Smooth muscle cell (in vitro differentiated cells): Measurements from ENCODE around the gene LAPTM5. TPM values are rescaled to one million over a fixed set of nuclear protein-coding genes. Genes with fewer than 3 reads are reported as not detected.

Experiments used
- DNase-seq: peaks from one replicate; lab custom pipeline; 2025; ENCODE audit not compliant: unreplicated experiment; lab: John Stamatoyannopoulos, UW
- H2AFZ ChIP-seq: fragments of 200-600 bp; sonication (generic); 2 replicates; pipeline ENCODE4 v1.6.0; 2016; ENCODE audit warnings: antibody characterized with exemption, low read depth, mild to moderate bottlenecking
- H3F3A ChIP-seq: fragments of 200-600 bp; sonication (generic); 2 replicates; pipeline ENCODE4 v1.6.0; 2017; ENCODE audit warnings: antibody characterized with exemption, low read depth
- H3K27ac ChIP-seq: fragments of 200-600 bp; sonication (generic); 2 replicates; pipeline ENCODE4 v1.5.1; 2016; ENCODE audit warnings: low read depth, mild to moderate bottlenecking
- H3K27me3 ChIP-seq: fragments of 200-600 bp; sonication (generic); 2 replicates; pipeline ENCODE4 v1.6.1; 2016; ENCODE audit warnings: low read depth, mild to moderate bottlenecking
- H3K36me3 ChIP-seq: fragments of 200-600 bp; sonication (generic); 2 replicates; pipeline ENCODE4 v1.5.1; 2016; ENCODE audit warnings: low read depth
- H3K4me1 ChIP-seq: fragments of 200-600 bp; sonication (generic); 2 replicates; pipeline ENCODE4 v1.5.1; 2016; ENCODE audit warnings: low read depth
- H3K4me2 ChIP-seq: fragments of 200-600 bp; sonication (generic); 2 replicates; pipeline ENCODE4 v1.6.0; 2016; ENCODE audit warnings: mild to moderate bottlenecking
- H3K4me3 ChIP-seq: fragments of 200-600 bp; sonication (generic); 2 replicates; pipeline ENCODE4 v1.5.1; 2016; ENCODE audit warnings: mild to moderate bottlenecking
- H3K79me2 ChIP-seq: fragments of 200-600 bp; sonication (generic); 2 replicates; pipeline ENCODE4 v1.6.0; 2016; ENCODE audit warnings: low read depth, mild to moderate bottlenecking
- H3K9ac ChIP-seq: fragments of 200-600 bp; sonication (generic); 2 replicates; pipeline ENCODE4 v1.6.0; 2016; ENCODE audit warnings: low read depth
- H3K9me3 ChIP-seq: fragments of 200-600 bp; sonication (generic); replicated peaks from 2 replicates; pipeline ENCODE4 v1.5.1; 2016; ENCODE audit warnings: low read depth
- H4K20me1 ChIP-seq: fragments of 200-600 bp; sonication (generic); 2 replicates; pipeline ENCODE4 v1.6.0; 2016; ENCODE audit warnings: low read depth
- CTCF ChIP-seq: fragments of 200-600 bp; sonication (generic); IDR thresholded peaks from 2 replicates; pipeline ENCODE4 v1.5.1; 2017; ENCODE audit warnings: borderline replicate concordance, mild to moderate bottlenecking, antibody characterized with exemption; ENCODE audit not compliant: insufficient read depth, poor library complexity, severe bottlenecking
- WGBS: methylation state at CpG from one replicate; pipeline ENCODE4 v1.1.7; 2016; ENCODE audit warnings: low lambda C conversion rate; 5-methylcytosine and 5-hydroxymethylcytosine counted together
- polyA plus RNA-seq: library from polyadenylated mRNA; unstranded; fragments of >200 nt; fragmentation: Nextera tagmentation; extraction: Ambion mirVana; gene quantifications from 2 replicates; pipeline ENCODE4 v1.2.1, GENCODE V29; 2016
- total RNA-seq: library from RNA; depleted of rRNA; stranded (reverse); fragments of >200 nt; gene quantifications from 2 replicates; pipeline ENCODE4 v1.2.3, GENCODE V29; 2014

The LAPTM5 gene
- total and polyA plus RNA-seq, 2 experiments from 2014 or later = 0.63 to 1.4 TPM

- Histone ChIP-seq H2AFZ (no peak overlapping the region), H3K36me3 (no peaks in the 10 kb centered on the region), H4K20me1 (no peaks in the 10 kb centered on the region), H3K9ac (no peak overlapping the region), H3K27ac (no peak overlapping the region), H3K4me1 (peaks cover 8% of the 10 kb centered on the region), H3F3A (no peaks in the 10 kb centered on the region), H3K4me2 (no peak overlapping the region), H3K9me3 (no peaks in the 10 kb centered on the region), H3K79me2 (no peaks in the 10 kb centered on the region), H3K27me3 (no peaks in the 10 kb centered on the region), H3K4me3 (no peak overlapping the region)
- no peak for DNase-seq
- WGBS = 53% methylated on average over 8 of the region's 8 CpGs
- no peak for TF ChIP-seq CTCF
Observed at GRCh38 chr1:30708361-30708728, 49.2 kb downstream of the LAPTM5 start.

DNA sequence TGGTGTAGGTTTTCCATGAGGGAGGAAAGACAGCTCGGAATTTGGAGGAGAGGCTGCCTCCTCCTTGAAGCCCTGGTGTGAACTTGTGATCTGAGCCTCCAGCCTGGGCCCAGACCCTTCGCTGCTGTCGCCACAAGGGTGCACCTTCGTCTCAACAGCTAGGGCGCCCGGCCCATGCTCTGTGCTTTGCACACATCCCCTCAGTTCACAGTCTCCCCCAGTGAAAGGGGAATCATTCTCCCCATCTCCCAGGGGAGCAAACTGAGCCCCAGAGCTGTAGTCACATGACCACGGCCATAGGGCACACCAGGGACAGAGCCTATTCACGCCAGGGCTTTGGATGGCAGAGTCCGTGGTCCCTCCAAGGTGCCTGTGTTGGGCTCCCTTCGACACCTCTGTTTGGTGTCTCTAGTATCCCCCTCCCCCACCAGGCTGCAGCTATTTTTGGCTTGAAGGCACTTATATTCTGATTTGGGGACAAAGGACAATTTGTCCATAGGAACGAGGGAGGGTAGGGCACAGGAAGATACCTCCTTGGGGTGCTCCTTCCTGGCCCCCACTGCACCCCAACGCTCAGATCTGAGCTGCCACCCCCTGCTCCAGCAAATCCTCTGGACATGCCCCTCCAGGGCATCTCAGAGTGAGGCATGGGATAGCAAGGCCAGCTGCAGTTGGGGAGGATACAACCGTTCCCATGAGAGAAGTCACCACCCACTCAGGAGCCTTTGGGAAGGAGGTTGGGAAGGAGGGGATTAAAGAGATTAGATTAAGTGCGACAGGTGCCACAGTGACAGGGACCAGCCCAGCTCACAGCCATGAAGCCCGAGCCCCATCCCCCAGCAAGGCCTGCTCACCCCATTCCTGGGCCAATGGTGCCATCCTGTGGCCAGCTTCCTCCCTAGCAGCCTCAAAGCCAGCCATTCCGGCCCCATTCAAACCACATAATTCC is 49.9 kb downstream of the LAPTM5 start:
- peak; percentile 27 for DNase-seq

DNA sequence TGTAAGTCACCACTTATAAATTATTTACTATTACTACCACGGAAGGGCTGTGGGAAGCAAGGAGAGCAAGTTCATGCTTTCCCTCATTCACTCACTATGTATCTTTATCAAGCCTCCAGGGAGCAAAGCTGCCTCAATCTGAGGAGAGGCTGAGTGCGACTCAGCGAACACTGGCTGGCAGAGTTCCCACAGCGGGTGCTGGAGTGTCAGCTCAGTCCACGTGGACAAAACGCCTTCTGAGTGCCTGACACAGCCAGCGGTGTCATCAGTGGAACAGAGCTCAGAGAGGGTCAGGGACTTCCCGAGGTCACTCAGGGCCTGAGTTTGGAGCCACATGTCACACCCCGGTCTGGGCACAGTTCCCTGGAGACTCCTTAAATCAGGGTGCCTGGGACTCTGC is 51.0 kb downstream of the LAPTM5 start:
- Histone ChIP-seq H3K27me3 (no peaks in the 10 kb centered on the region), H3F3A (no peaks in the 10 kb centered on the region), H3K4me1 (peaks cover 8% of the 10 kb centered on the region), H4K20me1 (no peaks in the 10 kb centered on the region), H3K79me2 (no peaks in the 10 kb centered on the region), H3K36me3 (no peaks in the 10 kb centered on the region), H2AFZ (no peak overlapping the region), H3K4me2 (no peak overlapping the region), H3K4me3 (no peak overlapping the region), H3K27ac (no peak overlapping the region), H3K9ac (no peak overlapping the region), H3K9me3 (no peaks in the 10 kb centered on the region)
- WGBS = 53% methylated on average over 9 of the region's 9 CpGs
- peak; percentile 21 for DNase-seq
- TF ChIP-seq CTCF = no peak

More for the DNA sequence above, 49.9 kb downstream of the LAPTM5 start:
- Histone ChIP-seq H3K4me3 (no peak overlapping the region), H4K20me1 (no peaks in the 10 kb centered on the region), H3K9ac (no peak overlapping the region), H3F3A (no peaks in the 10 kb centered on the region), H3K9me3 (no peaks in the 10 kb centered on the region), H3K4me2 (no peak overlapping the region), H3K36me3 (no peaks in the 10 kb centered on the region), H3K27ac (no peak overlapping the region), H3K27me3 (no peaks in the 10 kb centered on the region), H3K4me1 (peaks cover 8% of the 10 kb centered on the region), H2AFZ (no peak overlapping the region), H3K79me2 (no peaks in the 10 kb centered on the region)
- TF ChIP-seq CTCF = peak; percentile 87
- 52% methylated on average over 15 of the region's 16 CpGs for WGBS
